Measurements from ENCODE around the gene ST6GAL1. TPM values are rescaled to one million over a fixed set of nuclear protein-coding genes. Genes with fewer than 3 reads are reported as not detected.

Gene ST6GAL1
- total RNA-seq, 1 experiment from 2014 or later, result 15.6 TPM

DNA sequence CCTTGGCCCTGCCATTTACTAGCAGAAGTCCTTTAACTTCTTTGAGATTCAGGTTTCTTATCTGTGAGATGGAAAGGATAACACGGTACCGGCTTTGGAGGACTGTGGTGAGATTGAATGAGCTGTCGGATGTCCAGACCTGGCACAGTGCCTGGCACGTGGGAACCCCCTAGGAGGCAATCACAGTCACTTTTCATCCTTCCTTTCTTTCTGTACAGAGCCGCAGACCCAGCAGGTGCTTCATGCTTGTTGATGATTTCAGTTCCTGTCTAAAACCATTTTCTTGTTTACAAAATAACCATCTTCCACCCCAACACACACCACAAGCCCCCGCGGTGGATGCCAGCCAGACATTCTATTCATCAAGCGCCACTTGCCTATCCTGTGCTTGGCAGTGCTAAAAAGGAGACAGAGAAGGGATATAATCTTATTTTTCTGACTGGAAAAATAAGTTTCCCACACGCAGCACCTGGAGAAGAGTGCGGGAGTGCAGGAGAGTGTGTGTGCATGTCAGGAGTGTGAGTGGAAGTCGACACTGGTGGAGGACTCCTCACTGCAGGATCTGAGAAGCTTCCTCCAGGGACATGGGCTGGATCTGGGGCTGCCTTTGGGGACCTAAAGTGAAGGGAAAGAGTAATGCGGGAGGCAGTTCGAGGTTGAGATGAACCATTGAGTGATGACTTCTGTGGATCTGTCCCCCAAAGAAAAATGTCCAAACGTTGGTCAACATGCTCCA, 85.7 kb downstream of the ST6GAL1 start:
- RAD21 ChIA-PET (ENCODE audit: low non-redundant PET in 1 of 2, low total read pairs in 2 of 2, uncharacterized antibody in 2 of 2, unreplicated experiment in 2 of 2), result no interaction called here
- no TSS peak for BruUV-seq (replicated peaks)
- Histone ChIP-seq H2AFZ (ENCODE audit: low read depth, low read length, poor library complexity, severe bottlenecking) (no peak overlapping the region), H3K4me2 (ENCODE audit: low read length) (no peak overlapping the region), H3K9ac (ENCODE audit: low read length) (no peak overlapping the region), H3K4me1 (ENCODE audit: control insufficient read depth in 1 of 2, insufficient read depth in 2 of 2, low read length in 2 of 2) (no peaks in the 10 kb centered on the region), H3K27ac (ENCODE audit: low read depth, low read length) (no peak overlapping the region), H3K9me2 (ENCODE audit: insufficient read depth) (no peaks in the 10 kb centered on the region), H3K9me3 (ENCODE audit: control insufficient read depth in 1 of 2, insufficient read depth in 1 of 2, low read depth in 1 of 2, low read length in 2 of 2) (no peaks in the 10 kb centered on the region), H3K27me3 (ENCODE audit: insufficient read depth, low read length) (no peaks in the 10 kb centered on the region), H3K36me3 (ENCODE audit: control insufficient read depth in 1 of 2, insufficient read depth in 2 of 2, low read length in 2 of 2) (no peaks in the 10 kb centered on the region), H4K20me1 (ENCODE audit: insufficient read depth) (no peaks in the 10 kb centered on the region), H3K4me3 (replicated peaks in 1 of 2; ENCODE audit: low read depth in 1 of 2, low read length in 2 of 2) (no peak overlapping the region), H3K79me2 (ENCODE audit: insufficient read depth, low read length) (no peaks in the 10 kb centered on the region)
- POLR2A ChIA-PET, result no interaction called here
- CTCF ChIA-PET, result no interaction called here
- no peak for ATAC-seq
- TF ChIP-seq SP1 (IDR thresholded peaks at IDR 0.05; ENCODE audit: low read depth), result no peak
- no peak for TF ChIP-seq SIN3A (IDR thresholded peaks at IDR 0.05; ENCODE audit: low read depth)
- TF ChIP-seq EGR1 (IDR thresholded peaks at IDR 0.05; ENCODE audit: low read depth), result no peak
- TF ChIP-seq, protein P1, sequence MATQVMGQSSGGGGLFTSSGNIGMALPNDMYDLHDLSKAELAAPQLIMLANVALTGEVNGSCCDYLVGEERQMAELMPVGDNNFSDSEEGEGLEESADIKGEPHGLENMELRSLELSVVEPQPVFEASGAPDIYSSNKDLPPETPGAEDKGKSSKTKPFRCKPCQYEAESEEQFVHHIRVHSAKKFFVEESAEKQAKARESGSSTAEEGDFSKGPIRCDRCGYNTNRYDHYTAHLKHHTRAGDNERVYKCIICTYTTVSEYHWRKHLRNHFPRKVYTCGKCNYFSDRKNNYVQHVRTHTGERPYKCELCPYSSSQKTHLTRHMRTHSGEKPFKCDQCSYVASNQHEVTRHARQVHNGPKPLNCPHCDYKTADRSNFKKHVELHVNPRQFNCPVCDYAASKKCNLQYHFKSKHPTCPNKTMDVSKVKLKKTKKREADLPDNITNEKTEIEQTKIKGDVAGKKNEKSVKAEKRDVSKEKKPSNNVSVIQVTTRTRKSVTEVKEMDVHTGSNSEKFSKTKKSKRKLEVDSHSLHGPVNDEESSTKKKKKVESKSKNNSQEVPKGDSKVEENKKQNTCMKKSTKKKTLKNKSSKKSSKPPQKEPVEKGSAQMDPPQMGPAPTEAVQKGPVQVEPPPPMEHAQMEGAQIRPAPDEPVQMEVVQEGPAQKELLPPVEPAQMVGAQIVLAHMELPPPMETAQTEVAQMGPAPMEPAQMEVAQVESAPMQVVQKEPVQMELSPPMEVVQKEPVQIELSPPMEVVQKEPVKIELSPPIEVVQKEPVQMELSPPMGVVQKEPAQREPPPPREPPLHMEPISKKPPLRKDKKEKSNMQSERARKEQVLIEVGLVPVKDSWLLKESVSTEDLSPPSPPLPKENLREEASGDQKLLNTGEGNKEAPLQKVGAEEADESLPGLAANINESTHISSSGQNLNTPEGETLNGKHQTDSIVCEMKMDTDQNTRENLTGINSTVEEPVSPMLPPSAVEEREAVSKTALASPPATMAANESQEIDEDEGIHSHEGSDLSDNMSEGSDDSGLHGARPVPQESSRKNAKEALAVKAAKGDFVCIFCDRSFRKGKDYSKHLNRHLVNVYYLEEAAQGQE (IDR thresholded peaks at IDR 0.05; ENCODE audit: low read depth), result no peak
- TF ChIP-seq SRF (IDR thresholded peaks at IDR 0.05; ENCODE audit: low read depth), result no peak
- TF ChIP-seq, protein P2, sequence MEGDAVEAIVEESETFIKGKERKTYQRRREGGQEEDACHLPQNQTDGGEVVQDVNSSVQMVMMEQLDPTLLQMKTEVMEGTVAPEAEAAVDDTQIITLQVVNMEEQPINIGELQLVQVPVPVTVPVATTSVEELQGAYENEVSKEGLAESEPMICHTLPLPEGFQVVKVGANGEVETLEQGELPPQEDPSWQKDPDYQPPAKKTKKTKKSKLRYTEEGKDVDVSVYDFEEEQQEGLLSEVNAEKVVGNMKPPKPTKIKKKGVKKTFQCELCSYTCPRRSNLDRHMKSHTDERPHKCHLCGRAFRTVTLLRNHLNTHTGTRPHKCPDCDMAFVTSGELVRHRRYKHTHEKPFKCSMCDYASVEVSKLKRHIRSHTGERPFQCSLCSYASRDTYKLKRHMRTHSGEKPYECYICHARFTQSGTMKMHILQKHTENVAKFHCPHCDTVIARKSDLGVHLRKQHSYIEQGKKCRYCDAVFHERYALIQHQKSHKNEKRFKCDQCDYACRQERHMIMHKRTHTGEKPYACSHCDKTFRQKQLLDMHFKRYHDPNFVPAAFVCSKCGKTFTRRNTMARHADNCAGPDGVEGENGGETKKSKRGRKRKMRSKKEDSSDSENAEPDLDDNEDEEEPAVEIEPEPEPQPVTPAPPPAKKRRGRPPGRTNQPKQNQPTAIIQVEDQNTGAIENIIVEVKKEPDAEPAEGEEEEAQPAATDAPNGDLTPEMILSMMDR (IDR thresholded peaks at IDR 0.05 in 2 of 3, conservative IDR thresholded peaks at IDR 0.05 in 1 of 3; ENCODE audit: borderline replicate concordance in 1 of 3, insufficient read depth in 1 of 3, low read depth in 2 of 3, low read length in 2 of 3), result no peak
- no peak for TF ChIP-seq EZH2 (IDR thresholded peaks at IDR 0.05)
- TF ChIP-seq ELF1 (IDR thresholded peaks at IDR 0.05; ENCODE audit: borderline replicate concordance, low read depth), result no peak
- TF ChIP-seq YY1 (IDR thresholded peaks at IDR 0.05; ENCODE audit: extremely low read depth, insufficient replicate concordance, low read depth, low read length), result no peak
- TF ChIP-seq ZFX (IDR thresholded peaks at IDR 0.05), result no peak
- intact Hi-C loops (cut with micrococcal nuclease), result no loop called here
- no peak for DNase-seq (ENCODE audit: low read depth, low spot score)

Data from HCT116 (cell line).